Neural cell (in vitro differentiated cells): ENCODE data around the gene DYNC1I2. TPM values are rescaled to one million over a fixed set of nuclear protein-coding genes. Genes with fewer than 3 reads are reported as not detected.

Experiments used
- H2AFZ ChIP-seq: fragments of 200-600, 300-800 bp; sonication (generic), shearing (Covaris generic); 2 replicates; pipeline ENCODE4 v1.6.0; 2014; ENCODE audit warnings: low read depth, mild to moderate bottlenecking, antibody characterized with exemption, low read length, moderate library complexity
- H3F3A ChIP-seq: fragments of 200-600 bp; shearing (Covaris generic); 2 replicates; pipeline ENCODE4 v1.6.1; 2016; ENCODE audit warnings: mild to moderate bottlenecking, moderate library complexity, mixed read lengths, antibody characterized with exemption, low read length; ENCODE audit not compliant: insufficient read depth, poor library complexity, severe bottlenecking
- H3K27ac ChIP-seq: fragments of 200-600, 300-800 bp; sonication (generic), shearing (Covaris generic); 2 replicates; pipeline ENCODE4 v1.5.1; 2014; ENCODE audit warnings: mild to moderate bottlenecking, low read length, moderate library complexity
- H3K27me3 ChIP-seq: fragments of 300-800, 200-600 bp; sonication (generic), shearing (Covaris generic); 2 replicates; pipeline ENCODE4 v1.6.0; 2014; ENCODE audit warnings: mild to moderate bottlenecking, low read depth, low read length, moderate library complexity; ENCODE audit not compliant: insufficient read depth
- H3K36me3 ChIP-seq: fragments of 300-800, 200-600 bp; sonication (generic), shearing (Covaris generic); 2 replicates; pipeline ENCODE4 v1.5.1; 2014; ENCODE audit warnings: mild to moderate bottlenecking, antibody characterized with exemption, low read length, moderate library complexity; ENCODE audit not compliant: insufficient read depth
- H3K4me2 ChIP-seq: fragments of 300-800, 200-600 bp; sonication (generic), shearing (Covaris generic); 2 replicates; pipeline ENCODE4 v1.6.0; 2014; ENCODE audit warnings: mild to moderate bottlenecking, low read length
- H3K4me3 ChIP-seq: fragments of 300-800, 200-600 bp; sonication (generic), shearing (Covaris generic); 2 replicates; pipeline ENCODE4 v1.5.1; 2014; ENCODE audit warnings: mild to moderate bottlenecking, low read length, moderate library complexity
- H3K79me2 ChIP-seq: fragments of 200-600 bp; shearing (Covaris generic); replicated peaks from 2 replicates; pipeline ENCODE4 v1.6.0; 2014; ENCODE audit warnings: mild to moderate bottlenecking, low read length, moderate library complexity; ENCODE audit not compliant: insufficient read depth
- H3K9ac ChIP-seq: fragments of 300-800, 200-600 bp; sonication (generic), shearing (Covaris generic); 2 replicates; pipeline ENCODE4 v1.6.1; 2016; ENCODE audit warnings: mild to moderate bottlenecking, low read length, mixed read lengths
- H3K9me2 ChIP-seq: fragments of 200-600 bp; shearing (Covaris generic); 2 replicates; pipeline ENCODE4 v1.6.1; 2016; ENCODE audit warnings: mild to moderate bottlenecking, low read length, mixed read lengths; ENCODE audit not compliant: insufficient read depth
- H3K9me3 ChIP-seq: fragments of 200-600, 300-800 bp; sonication (generic), shearing (Covaris generic); 2 replicates; pipeline ENCODE4 v1.6.1; 2016; ENCODE audit warnings: mild to moderate bottlenecking, mixed run types, low read length, moderate library complexity, mixed read lengths
- H4K20me1 ChIP-seq: fragments of 200-600 bp; shearing (Covaris generic); 2 replicates; pipeline ENCODE4 v1.6.1; 2016; ENCODE audit warnings: mild to moderate bottlenecking, mixed run types; ENCODE audit not compliant: insufficient read depth
- CTCF ChIP-seq: fragments of 450-650 bp; IDR thresholded peaks from 2 replicates; pipeline ENCODE4 v1.5.1; 2014; ENCODE audit warnings: antibody characterized with exemption, mild to moderate bottlenecking, moderate library complexity; ENCODE audit not compliant: poor library complexity, severe bottlenecking
- EP300 ChIP-seq: fragments of 450-650 bp; conservative IDR thresholded peaks from 2 replicates; pipeline ENCODE4 v1.6.1; 2014; ENCODE audit warnings: antibody characterized with exemption, mild to moderate bottlenecking, moderate library complexity; ENCODE audit not compliant: poor library complexity, severe bottlenecking
- EZH2 ChIP-seq: fragments of 200-600, 300-800 bp; shearing (Covaris generic), sonication (generic); IDR thresholded peaks from 2 replicates; pipeline ENCODE4 v1.6.1; 2014; ENCODE audit warnings: antibody characterized with exemption, low read length, borderline replicate concordance, mild to moderate bottlenecking; ENCODE audit not compliant: insufficient read depth, poor library complexity, severe bottlenecking
- MXI1 ChIP-seq: fragments of 450-650 bp; conservative IDR thresholded peaks from 2 replicates; pipeline ENCODE4 v1.6.1; 2014; ENCODE audit warnings: antibody characterized with exemption, mild to moderate bottlenecking; ENCODE audit not compliant: poor library complexity, severe bottlenecking
- POLR2AphosphoS5 ChIP-seq: IDR thresholded peaks from 2 replicates; pipeline ENCODE4 v1.6.1; 2012
- RAD21 ChIP-seq: fragments of 450-650 bp; conservative IDR thresholded peaks from 2 replicates; pipeline ENCODE4 v1.6.1; 2014; ENCODE audit warnings: antibody characterized with exemption, mild to moderate bottlenecking, moderate library complexity
- REST ChIP-seq: IDR thresholded peaks from 2 replicates; pipeline ENCODE4 v1.6.1; 2012; ENCODE audit warnings: borderline replicate concordance
- SMC3 ChIP-seq: fragments of 450-650 bp; conservative IDR thresholded peaks from 2 replicates; pipeline ENCODE4 v1.6.1; 2014; ENCODE audit warnings: antibody characterized with exemption, mild to moderate bottlenecking, moderate library complexity; ENCODE audit not compliant: poor library complexity
- TAF1 ChIP-seq: IDR thresholded peaks from 2 replicates; pipeline ENCODE4 v1.6.1; 2012; ENCODE audit warnings: low read depth
- polyA plus RNA-seq: library from polyadenylated mRNA; depleted of rRNA; stranded (reverse); fragments of >200 nt; gene quantifications from 2 replicates; pipeline ENCODE4 v1.2.3, GENCODE V29; 2014

The DYNC1I2 gene
- polyA plus RNA-seq, 1 donor from 2014 or later = 561 TPM

GRCh38 chr2:171703574-171704347 is 16.5 kb downstream of the DYNC1I2 start:
- peaks cover 54% of the 10 kb centered on the region for H3K79me2 ChIP-seq
- no peak overlapping the region for H3K4me2 ChIP-seq
- H3K9me3 ChIP-seq = no peaks in the 10 kb centered on the region

DNA sequence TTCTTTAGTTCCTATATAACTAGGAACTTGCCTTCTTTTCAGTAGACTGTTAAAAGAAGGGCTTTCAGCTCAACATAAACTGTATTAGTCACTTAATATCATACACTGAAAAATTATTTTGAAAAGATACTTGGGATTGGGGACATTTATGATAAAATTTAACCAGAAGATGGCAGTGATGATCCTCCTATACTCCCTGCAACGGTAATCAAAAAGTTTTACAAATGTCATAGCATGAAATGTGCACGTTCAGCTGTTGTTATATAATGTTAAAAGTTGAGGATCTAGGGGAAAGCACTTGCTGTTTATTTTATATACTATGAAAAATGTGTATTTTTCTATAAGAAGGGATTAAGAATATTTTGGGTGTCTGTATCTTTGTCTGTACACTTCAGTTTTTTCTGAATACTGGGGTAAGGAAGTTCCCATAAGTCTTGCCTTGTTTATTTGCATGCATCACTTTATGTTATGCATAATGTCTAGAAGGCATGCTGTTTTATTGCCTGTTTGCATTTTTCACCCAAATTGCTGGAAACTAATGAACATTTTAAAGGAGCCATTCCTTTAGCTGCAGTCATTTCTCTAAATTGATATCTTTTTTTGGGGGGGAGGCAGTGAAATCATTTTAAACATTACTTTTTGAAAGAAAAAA is 19.0 kb downstream of the DYNC1I2 start:
- H3K27me3 ChIP-seq = no peaks in the 10 kb centered on the region
- H3K4me2 ChIP-seq = no peak overlapping the region
- H3K4me3 ChIP-seq = no peak overlapping the region
- H2AFZ ChIP-seq = no peak overlapping the region
- H3K36me3 ChIP-seq = peaks cover 4% of the 10 kb centered on the region
- H3F3A ChIP-seq = no peaks in the 10 kb centered on the region
- peaks cover 8% of the 10 kb centered on the region for H4K20me1 ChIP-seq
- peaks cover 49% of the 10 kb centered on the region for H3K79me2 ChIP-seq
- TF ChIP-seq CTCF = peak; percentile 71
- TF ChIP-seq EZH2 = no peak
- peak; percentile 77 for TF ChIP-seq RAD21
- peak; percentile 75 for TF ChIP-seq SMC3
- peak; percentile 53 for TF ChIP-seq MXI1
- no peak overlapping the region for H3K9ac ChIP-seq
- H3K27ac ChIP-seq = no peak overlapping the region
- H3K9me3 ChIP-seq = no peaks in the 10 kb centered on the region
- no peaks in the 10 kb centered on the region for H3K9me2 ChIP-seq

More at GRCh38 chr2:171703574-171704347, 16.5 kb downstream of the DYNC1I2 start:
- no peaks in the 10 kb centered on the region for H3K27me3 ChIP-seq
- no peak overlapping the region for H3K4me3 ChIP-seq
- no peaks in the 10 kb centered on the region for H3F3A ChIP-seq
- H3K9ac ChIP-seq = no peak overlapping the region
- H3K27ac ChIP-seq = no peak overlapping the region
- H4K20me1 ChIP-seq = peaks cover 13% of the 10 kb centered on the region
- H3K9me2 ChIP-seq = no peaks in the 10 kb centered on the region
- peaks cover 4% of the 10 kb centered on the region for H3K36me3 ChIP-seq
- TF ChIP-seq RAD21 = peak; percentile 74
- TF ChIP-seq CTCF = peak; percentile 69
- peak; percentile 62 for TF ChIP-seq SMC3
- TF ChIP-seq TAF1 = no peak
- no peak for TF ChIP-seq EZH2
- H2AFZ ChIP-seq = no peak overlapping the region

DNA sequence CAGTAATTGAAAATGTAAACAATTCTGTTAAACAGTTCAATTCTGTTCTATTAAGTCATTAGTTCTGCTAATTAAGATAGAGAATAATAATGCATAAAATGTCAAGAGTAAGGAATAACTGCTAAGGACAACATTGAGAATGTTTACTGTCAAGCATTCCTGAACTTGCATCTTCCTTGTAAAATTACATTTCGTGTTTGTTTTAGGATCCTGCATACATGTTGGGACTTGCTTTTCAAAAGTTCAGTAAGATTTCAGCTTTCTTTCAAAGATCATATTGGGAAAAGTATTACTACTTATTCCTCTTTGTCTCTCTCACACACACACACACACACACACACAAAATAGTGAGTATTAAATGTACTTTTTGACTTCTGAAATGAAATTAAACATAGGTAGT is 20.5 kb downstream of the DYNC1I2 start:
- no peak for TF ChIP-seq EP300
- no peak for TF ChIP-seq RAD21
- no peak for TF ChIP-seq SMC3
- TF ChIP-seq POLR2AphosphoS5 = no peak
- no peak for TF ChIP-seq CTCF
- TF ChIP-seq REST = no peak
- TF ChIP-seq EZH2 = no peak
- TF ChIP-seq TAF1 = no peak
- no peak for TF ChIP-seq MXI1
- H3K9me2 ChIP-seq = no peaks in the 10 kb centered on the region
- H3K27ac ChIP-seq = no peak overlapping the region
- peaks cover 54% of the 10 kb centered on the region for H3K79me2 ChIP-seq
- H3F3A ChIP-seq = no peaks in the 10 kb centered on the region
- no peak overlapping the region for H3K9ac ChIP-seq
- no peaks in the 10 kb centered on the region for H3K27me3 ChIP-seq
- no peak overlapping the region for H3K4me3 ChIP-seq
- no peak overlapping the region for H2AFZ ChIP-seq
- peaks cover 4% of the 10 kb centered on the region for H3K36me3 ChIP-seq
- no peaks in the 10 kb centered on the region for H3K9me3 ChIP-seq
- H4K20me1 ChIP-seq = peaks cover 3% of the 10 kb centered on the region
- no peak overlapping the region for H3K4me2 ChIP-seq
